Astrocyte of the hippocampus (primary cell): ENCODE data around the gene TTLL12.
A peak's percentile ranks its signal among the peaks of the same experiment; 100 is the strongest.

Experiments
- DNase-seq: peaks from one replicate; pipeline ENCODE4 v3.0.0; 2011; ENCODE audit warnings: low read depth, low spot score

Gene TTLL12

GRCh38 chr22:43199541-43199940, 12.6 kb upstream of the TTLL12 start:
- no peak for DNase-seq

GRCh38 chr22:43198936-43199335, 12.0 kb upstream of the TTLL12 start:
- no peak for DNase-seq

GRCh38 chr22:43198126-43198525, 11.2 kb upstream of the TTLL12 start:
- no peak for DNase-seq

- DNase-seq = peak; percentile 72
Observed at GRCh38 chr22:43197271-43197941, 10.5 kb upstream of the TTLL12 start.

- DNase-seq = no peak
Observed at GRCh38 chr22:43191831-43192230, 4.9 kb upstream of the TTLL12 start.

GRCh38 chr22:43188829-43189545, 2.1 kb upstream of the TTLL12 start:
- DNase-seq = no peak

GRCh38 chr22:43187171-43188099, 501 bp upstream of the TTLL12 start:
- peak; percentile 99 for DNase-seq

GRCh38 chr22:43185860-43186261, 1.1 kb downstream of the TTLL12 start:
- peak; percentile 63 for DNase-seq

- DNase-seq = peak; percentile 59
Observed at GRCh38 chr22:43183496-43184277, 3.2 kb downstream of the TTLL12 start.

- DNase-seq = no peak
Observed at GRCh38 chr22:43182726-43183125, 4.2 kb downstream of the TTLL12 start.

GRCh38 chr22:43182118-43182517, 4.8 kb downstream of the TTLL12 start:
- no peak for DNase-seq

GRCh38 chr22:43181321-43182076, 5.4 kb downstream of the TTLL12 start:
- no peak for DNase-seq

- DNase-seq = no peak
Observed at GRCh38 chr22:43180670-43181069, 6.3 kb downstream of the TTLL12 start.

GRCh38 chr22:43179911-43180195, 7.1 kb downstream of the TTLL12 start:
- no peak for DNase-seq

GRCh38 chr22:43179146-43179910, 7.6 kb downstream of the TTLL12 start:
- no peak for DNase-seq

- no peak for DNase-seq
Observed at GRCh38 chr22:43177479-43177878, 9.5 kb downstream of the TTLL12 start.

GRCh38 chr22:43176090-43176489, 10.8 kb downstream of the TTLL12 start:
- no peak for DNase-seq

GRCh38 chr22:43174941-43175531, 11.9 kb downstream of the TTLL12 start:
- DNase-seq = no peak

- no peak for DNase-seq
Observed at GRCh38 chr22:43173976-43174720, 12.8 kb downstream of the TTLL12 start.
